GM19351 (cell line): ENCODE measurements around the gene ZNF445.
"Not testable (repeated sequence)": the region's sequence is repeated elsewhere in the genome, so short reads cannot be mapped to it uniquely, and the experiment has no call there.

Source experiments
- ATAC-seq: cut with Tn5 transposase; IDR thresholded peaks from one replicate; pipeline ENCODE4 v1.9.1; 2021; ENCODE audit warnings: mild to moderate bottlenecking, moderate library complexity; ENCODE audit not compliant: unreplicated experiment

ZNF445 gene

GRCh38 chr3:44437800-44438199 lies 39.7 kb downstream of the ZNF445 start:
- ATAC-seq, result no peak

GRCh38 chr3:44436181-44436580 lies 41.3 kb downstream of the ZNF445 start:
- no peak for ATAC-seq

GRCh38 chr3:44434834-44435510 lies 42.5 kb downstream of the ZNF445 start:
- ATAC-seq, result no peak

- no peak for ATAC-seq
Measured at GRCh38 chr3:44430466-44430865, 47.0 kb downstream of the ZNF445 start.

- no peak for ATAC-seq
Measured at GRCh38 chr3:44429459-44429858, 48.0 kb downstream of the ZNF445 start.

- ATAC-seq, result no peak
Measured at GRCh38 chr3:44428910-44429309, 48.6 kb downstream of the ZNF445 start.

GRCh38 chr3:44427683-44428082 lies 49.8 kb downstream of the ZNF445 start:
- ATAC-seq, result no peak

GRCh38 chr3:44424758-44425157 lies 52.7 kb downstream of the ZNF445 start:
- ATAC-seq, result no peak

GRCh38 chr3:44421280-44421679 lies 56.2 kb downstream of the ZNF445 start:
- ATAC-seq, result no peak

- no peak for ATAC-seq
Measured at GRCh38 chr3:44420676-44421075, 56.8 kb downstream of the ZNF445 start.

GRCh38 chr3:44419923-44420650 lies 57.4 kb downstream of the ZNF445 start:
- ATAC-seq, result no peak

- no peak for ATAC-seq
Measured at GRCh38 chr3:44419116-44419922, 58.2 kb downstream of the ZNF445 start.

GRCh38 chr3:44418549-44418948 lies 58.9 kb downstream of the ZNF445 start:
- ATAC-seq, result no peak

GRCh38 chr3:44418118-44418517 lies 59.4 kb downstream of the ZNF445 start:
- ATAC-seq, result not testable (repeated sequence)

GRCh38 chr3:44416031-44417030 lies 61.1 kb downstream of the ZNF445 start:
- no peak for ATAC-seq

- no peak for ATAC-seq
Measured at GRCh38 chr3:44415421-44415820, 62.0 kb downstream of the ZNF445 start.

- ATAC-seq, result no peak
Measured at GRCh38 chr3:44414517-44415090, 62.9 kb downstream of the ZNF445 start.

- ATAC-seq, result no peak
Measured at GRCh38 chr3:44412365-44412764, 65.1 kb downstream of the ZNF445 start.

- ATAC-seq, result no peak
Measured at GRCh38 chr3:44411031-44411645, 66.3 kb downstream of the ZNF445 start.
